GM12872 (cell line): ENCODE measurements around the gene ATP5MC3.

Experiments used
- TF ChIP-seq, protein P1 (sequence below): IDR thresholded peaks from 3 replicates; pipeline ENCODE4 v1.5.1; 2011; ENCODE audit warnings: low read depth, mild to moderate bottlenecking, low read length, moderate library complexity; ENCODE audit not compliant: insufficient read depth

ATP5MC3 gene

DNA sequence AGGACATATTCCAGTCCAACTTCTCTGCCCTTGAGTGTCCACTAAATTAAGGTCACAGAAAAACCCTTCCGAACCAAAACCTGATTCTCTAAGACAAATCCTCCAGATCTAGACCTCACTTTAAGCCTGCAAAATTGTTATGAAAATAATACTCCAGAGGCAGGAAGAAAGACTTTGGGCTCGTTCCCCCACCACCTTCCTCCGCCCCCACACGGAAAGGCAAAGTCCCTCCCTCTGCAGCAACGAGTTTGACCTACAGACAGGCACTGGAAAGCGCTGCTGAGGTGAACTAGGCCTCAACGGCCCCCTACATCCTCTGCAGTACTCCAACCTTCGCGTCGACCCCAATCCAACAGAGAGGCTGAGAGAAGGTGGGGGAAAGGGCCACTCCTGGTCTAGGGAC lies 808 bp downstream of the ATP5MC3 start:
- TF ChIP-seq, protein P1, sequence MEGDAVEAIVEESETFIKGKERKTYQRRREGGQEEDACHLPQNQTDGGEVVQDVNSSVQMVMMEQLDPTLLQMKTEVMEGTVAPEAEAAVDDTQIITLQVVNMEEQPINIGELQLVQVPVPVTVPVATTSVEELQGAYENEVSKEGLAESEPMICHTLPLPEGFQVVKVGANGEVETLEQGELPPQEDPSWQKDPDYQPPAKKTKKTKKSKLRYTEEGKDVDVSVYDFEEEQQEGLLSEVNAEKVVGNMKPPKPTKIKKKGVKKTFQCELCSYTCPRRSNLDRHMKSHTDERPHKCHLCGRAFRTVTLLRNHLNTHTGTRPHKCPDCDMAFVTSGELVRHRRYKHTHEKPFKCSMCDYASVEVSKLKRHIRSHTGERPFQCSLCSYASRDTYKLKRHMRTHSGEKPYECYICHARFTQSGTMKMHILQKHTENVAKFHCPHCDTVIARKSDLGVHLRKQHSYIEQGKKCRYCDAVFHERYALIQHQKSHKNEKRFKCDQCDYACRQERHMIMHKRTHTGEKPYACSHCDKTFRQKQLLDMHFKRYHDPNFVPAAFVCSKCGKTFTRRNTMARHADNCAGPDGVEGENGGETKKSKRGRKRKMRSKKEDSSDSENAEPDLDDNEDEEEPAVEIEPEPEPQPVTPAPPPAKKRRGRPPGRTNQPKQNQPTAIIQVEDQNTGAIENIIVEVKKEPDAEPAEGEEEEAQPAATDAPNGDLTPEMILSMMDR, result no peak

DNA sequence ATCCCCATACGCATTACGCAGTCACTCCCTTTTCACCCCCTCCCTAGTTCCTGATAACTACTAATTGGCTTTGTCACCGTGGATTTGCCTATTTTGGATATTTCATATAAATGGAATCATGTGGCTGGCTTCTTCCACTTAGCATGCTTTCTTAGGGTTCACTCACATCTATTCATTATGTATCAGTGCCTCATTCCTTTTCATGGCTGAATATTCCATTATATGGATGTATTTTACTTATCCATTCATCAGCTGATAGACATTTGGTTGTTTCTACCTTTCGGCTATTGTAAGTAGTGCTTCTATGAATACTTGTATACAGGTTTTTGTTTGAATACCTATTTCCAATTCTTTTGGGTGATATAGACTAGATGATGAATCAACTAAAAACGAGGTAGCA lies 4.9 kb downstream of the ATP5MC3 start:
- TF ChIP-seq, protein P1, result no peak

DNA sequence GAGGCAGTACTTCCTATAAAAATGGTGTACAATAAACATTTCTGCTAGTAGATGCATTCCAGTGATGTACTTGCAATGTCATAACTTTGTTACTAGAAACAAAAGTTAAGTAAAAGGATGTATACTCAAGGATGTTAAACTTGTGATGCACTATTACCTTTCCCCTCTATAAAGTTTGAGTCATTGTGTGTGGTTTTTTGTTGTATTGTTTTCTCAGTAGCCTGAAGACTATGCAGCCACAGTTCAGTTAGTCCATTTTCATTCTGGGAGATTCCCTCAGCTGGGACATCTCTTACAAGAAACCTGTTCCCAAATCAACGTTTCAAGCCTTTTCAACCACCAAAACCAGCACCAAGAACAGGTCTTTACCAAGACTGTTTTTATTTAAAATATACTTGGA lies 5.6 kb downstream of the ATP5MC3 start:
- TF ChIP-seq, protein P1, result no peak

DNA sequence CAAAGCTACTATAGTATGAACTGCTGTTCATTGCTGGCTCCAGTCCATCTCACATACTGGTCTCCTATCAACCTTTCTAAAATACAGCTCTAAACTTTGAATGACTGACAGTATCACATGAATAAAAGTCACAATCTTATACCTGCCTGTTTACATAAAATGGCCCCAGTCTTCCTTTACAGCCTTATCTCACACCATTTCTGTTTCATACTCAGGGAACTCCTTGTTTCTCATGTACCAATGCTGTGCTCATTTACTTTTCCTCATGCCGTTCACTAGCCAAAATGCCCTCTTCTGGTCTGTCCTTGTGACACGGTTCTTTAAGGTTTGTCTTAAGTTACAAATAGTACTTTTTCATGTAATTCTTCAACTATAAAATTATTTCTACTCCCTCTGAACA lies 6.2 kb downstream of the ATP5MC3 start:
- TF ChIP-seq, protein P1, result no peak

DNA sequence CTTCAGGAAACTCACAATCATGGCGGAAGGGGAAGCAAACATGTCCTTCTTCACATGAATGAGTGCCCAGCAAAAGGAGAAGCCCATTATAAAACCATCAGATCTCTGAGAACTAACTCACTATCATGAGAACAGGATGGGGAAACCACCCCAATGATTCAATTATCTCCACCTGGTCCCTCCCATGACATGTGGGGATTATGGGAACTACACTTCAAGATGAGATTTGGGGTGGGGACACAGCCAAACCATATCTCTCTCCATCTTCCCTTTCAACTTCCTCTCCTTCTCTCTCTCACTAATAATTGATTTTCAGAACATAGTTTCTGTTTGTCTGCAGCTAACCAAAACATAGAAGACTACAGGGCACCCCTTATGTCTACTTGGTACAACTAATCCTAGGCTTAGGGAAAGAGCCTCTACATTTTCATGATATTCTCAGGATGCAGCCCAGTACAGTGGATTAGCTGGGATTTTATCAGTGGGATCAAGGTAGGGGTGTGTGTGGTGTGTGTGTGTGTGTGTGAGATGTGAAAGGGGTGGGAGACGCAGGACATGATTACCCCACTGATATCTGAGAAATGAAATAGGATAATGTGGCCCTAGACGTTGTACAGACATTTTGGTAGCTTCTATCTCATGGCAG lies 10.7 kb downstream of the ATP5MC3 start:
- TF ChIP-seq, protein P1, result no peak

DNA sequence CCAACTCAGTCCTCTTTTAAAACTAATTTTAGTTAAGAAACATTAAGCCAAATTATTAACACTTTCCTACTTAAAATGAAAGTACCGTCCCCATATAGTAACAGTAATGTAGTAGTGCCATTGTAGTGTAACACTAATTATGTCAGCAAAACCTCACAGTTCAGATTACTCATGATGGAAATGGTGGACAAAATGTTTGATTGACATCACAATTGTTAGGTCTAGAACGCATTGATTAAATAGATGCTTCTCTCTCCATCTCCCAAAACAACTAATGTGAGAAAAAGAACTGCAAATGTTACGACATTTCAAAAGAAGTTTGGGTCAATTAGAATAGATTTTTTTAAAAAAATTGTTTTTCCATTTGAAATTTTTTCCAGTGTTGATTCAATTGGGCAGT lies 12.3 kb downstream of the ATP5MC3 start:
- TF ChIP-seq, protein P1, result no peak

DNA sequence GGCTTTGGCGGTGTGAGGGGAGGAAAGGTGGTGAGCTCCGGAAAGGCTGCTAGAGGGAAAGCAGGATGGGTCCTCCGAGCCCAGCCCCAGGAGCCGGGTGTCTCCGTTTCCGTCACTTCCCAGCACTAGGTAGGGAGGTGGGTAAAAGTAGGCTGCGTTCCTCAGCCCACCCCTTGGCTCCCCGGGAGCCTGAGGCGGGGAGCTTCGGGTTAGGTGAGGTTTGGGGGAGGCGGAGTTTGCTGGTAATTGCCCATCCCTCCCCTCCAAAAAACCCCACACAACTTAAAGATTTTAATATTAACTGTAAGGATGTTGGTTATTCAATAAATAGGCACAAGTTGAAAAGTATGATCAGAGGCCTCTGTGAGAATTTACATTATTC lies 13.0 kb downstream of the ATP5MC3 start:
- TF ChIP-seq, protein P1, result no peak
